Spinal cord (tissue), 10 donors: Measurements from ENCODE around the gene GPHA2. TPM values are rescaled to one million over a fixed set of nuclear protein-coding genes. Genes with fewer than 3 reads are reported as not detected.

Experiments used
- DNase-seq, 6 donors: peaks; one replicate each; pipeline versions ENCODE4 v3.0.0 to v3.0.0-alpha.2; 2013 to 2015; ENCODE audit warnings: low spot score in 6 of 6, low read depth in 4 of 6
- H3K27ac ChIP-seq: one replicate; pipeline ENCODE4 v1.5.1; 2013; ENCODE audit warnings: low read depth, low read length, control low read depth
- H3K27me3 ChIP-seq: one replicate; pipeline ENCODE4 v1.6.1; 2013; ENCODE audit warnings: low read length; ENCODE audit not compliant: control insufficient read depth, insufficient read depth
- H3K36me3 ChIP-seq: one replicate; pipeline ENCODE4 v1.6.1; 2013; ENCODE audit warnings: low read length; ENCODE audit not compliant: control insufficient read depth, insufficient read depth
- H3K4me1 ChIP-seq: one replicate; pipeline ENCODE4 v1.6.1; 2013; ENCODE audit warnings: low read length; ENCODE audit not compliant: control insufficient read depth, insufficient read depth
- H3K4me3 ChIP-seq: one replicate; pipeline ENCODE4 v1.5.1; 2013; ENCODE audit warnings: low read depth, low read length, control low read depth
- H3K9me3 ChIP-seq: one replicate; pipeline ENCODE4 v1.6.1; 2013; ENCODE audit warnings: low read length; ENCODE audit not compliant: control insufficient read depth, insufficient read depth
- WGBS: methylation state at CpG from one replicate; pipeline ENCODE4 v1.1.5; 2013; ENCODE audit warnings: missing lambda C conversion rate; ENCODE audit not compliant: insufficient coverage; 5-methylcytosine and 5-hydroxymethylcytosine counted together
- polyA plus RNA-seq, 2 donors: library from polyadenylated mRNA; unstranded; fragments of 120-200 nt; gene quantifications; one replicate each; pipeline ENCODE4 v1.2.1, GENCODE V29; 2013; ENCODE audit not compliant: insufficient read length in 2 of 2
- total RNA-seq, 2 donors: library from RNA; depleted of rRNA in 1 of 2; stranded (reverse); fragments of 120-200 nt in 1 of 2; fragments of >200 nt in 1 of 2; gene quantifications; one replicate each; pipeline versions ENCODE4 v1.2.3 to v1.2.4, GENCODE V29; 2013 to 2014
- donor health status: healthy.

The GPHA2 gene
- total and polyA plus RNA-seq, 4 donors, result 0.59 to 3.5 (median 1.9) TPM; not detected in 1

- no peak for DNase-seq
- no peaks in the 10 kb centered on the region for H3K9me3 ChIP-seq
- WGBS, result 80% methylated on average over 2 of the region's 4 CpGs
- H3K4me1 ChIP-seq, result no peaks in the 10 kb centered on the region
- H3K4me3 ChIP-seq, result no peak overlapping the region
- no peaks in the 10 kb centered on the region for H3K27me3 ChIP-seq
- H3K27ac ChIP-seq, result no peak overlapping the region
- no peaks in the 10 kb centered on the region for H3K36me3 ChIP-seq
Observed at GRCh38 chr11:64960719-64961118, 25.0 kb upstream of the GPHA2 start.

- H3K27me3 ChIP-seq, result no peaks in the 10 kb centered on the region
- WGBS, result no CpG with 5 or more reads among the region's 3 CpGs
Observed at GRCh38 chr11:64959498-64959897, 23.8 kb upstream of the GPHA2 start.

GRCh38 chr11:64954201-64954600, 18.5 kb upstream of the GPHA2 start:
- DNase-seq, result no peak
- H3K4me1 ChIP-seq, result no peaks in the 10 kb centered on the region
- H3K36me3 ChIP-seq, result no peaks in the 10 kb centered on the region
- H3K4me3 ChIP-seq, result no peak overlapping the region
- WGBS, result 50% methylated on average over 4 of the region's 5 CpGs
- no peaks in the 10 kb centered on the region for H3K9me3 ChIP-seq
- no peaks in the 10 kb centered on the region for H3K27me3 ChIP-seq
- H3K27ac ChIP-seq, result no peak overlapping the region

More at GRCh38 chr11:64959498-64959897, 23.8 kb upstream of the GPHA2 start:
- DNase-seq, result no peak
- Histone ChIP-seq H3K4me3 (no peak overlapping the region), H3K36me3 (no peaks in the 10 kb centered on the region), H3K4me1 (no peaks in the 10 kb centered on the region), H3K9me3 (no peaks in the 10 kb centered on the region), H3K27ac (no peak overlapping the region)

- Histone ChIP-seq H3K27ac (no peak overlapping the region), H3K4me1 (no peaks in the 10 kb centered on the region), H3K9me3 (no peaks in the 10 kb centered on the region), H3K36me3 (no peaks in the 10 kb centered on the region), H3K4me3 (no peak overlapping the region), H3K27me3 (no peaks in the 10 kb centered on the region)
- no peak for DNase-seq
- no CpG with 5 or more reads among the region's 4 CpGs for WGBS
Observed at GRCh38 chr11:64951529-64951928, 15.8 kb upstream of the GPHA2 start.

GRCh38 chr11:64947208-64947814, 11.6 kb upstream of the GPHA2 start:
- no peak overlapping the region for H3K4me3 ChIP-seq
- no peaks in the 10 kb centered on the region for H3K27me3 ChIP-seq
- no peaks in the 10 kb centered on the region for H3K9me3 ChIP-seq
- no peaks in the 10 kb centered on the region for H3K4me1 ChIP-seq
- H3K27ac ChIP-seq, result no peak overlapping the region
- 46% methylated on average over 5 of the region's 5 CpGs for WGBS
- no peak for DNase-seq
- no peaks in the 10 kb centered on the region for H3K36me3 ChIP-seq

GRCh38 chr11:64936539-64936938, 846 bp upstream of the GPHA2 start:
- H3K36me3 ChIP-seq, result peaks cover 44% of the 10 kb centered on the region
- no peak for DNase-seq
- no peaks in the 10 kb centered on the region for H3K9me3 ChIP-seq
- H3K4me3 ChIP-seq, result no peak overlapping the region
- H3K27me3 ChIP-seq, result no peaks in the 10 kb centered on the region
- H3K4me1 ChIP-seq, result peaks cover 10% of the 10 kb centered on the region
- H3K27ac ChIP-seq, result no peak overlapping the region
- 54% methylated on average over 3 of the region's 4 CpGs for WGBS

GRCh38 chr11:64934682-64935358, 873 bp downstream of the GPHA2 start:
- WGBS, result 83% methylated on average over 20 of the region's 27 CpGs
- DNase-seq, result no peak
- Histone ChIP-seq H3K36me3 (peaks cover 61% of the 10 kb centered on the region), H3K4me3 (no peak overlapping the region), H3K4me1 (peaks cover 10% of the 10 kb centered on the region), H3K27ac (no peak overlapping the region), H3K9me3 (no peaks in the 10 kb centered on the region), H3K27me3 (no peaks in the 10 kb centered on the region)

GRCh38 chr11:64933935-64934681, 1.6 kb downstream of the GPHA2 start:
- Histone ChIP-seq H3K4me3 (no peak overlapping the region), H3K4me1 (peaks cover 10% of the 10 kb centered on the region), H3K27me3 (no peaks in the 10 kb centered on the region), H3K36me3 (peaks cover 68% of the 10 kb centered on the region), H3K9me3 (no peaks in the 10 kb centered on the region), H3K27ac (no peak overlapping the region)
- WGBS, result 78% methylated on average over 7 of the region's 10 CpGs
- DNase-seq, result no peak

- WGBS, result 86% methylated on average over 11 of the region's 12 CpGs
- Histone ChIP-seq H3K9me3 (no peaks in the 10 kb centered on the region), H3K36me3 (peaks cover 75% of the 10 kb centered on the region), H3K27me3 (no peaks in the 10 kb centered on the region), H3K4me1 (peaks cover 10% of the 10 kb centered on the region), H3K27ac (no peak overlapping the region), H3K4me3 (no peak overlapping the region)
- no peak for DNase-seq
Observed at GRCh38 chr11:64933213-64933934, 2.3 kb downstream of the GPHA2 start.
